HG03159 (cell line): ENCODE results near the gene FAM186B.
A peak's percentile ranks its signal among the peaks of the same experiment; 100 is the strongest.
"Not testable (repeated sequence)": the region's sequence is repeated elsewhere in the genome, so short reads cannot be mapped to it uniquely, and the experiment has no call there.

ENCODE experiments used
- ATAC-seq: cut with Tn5 transposase; IDR thresholded peaks from one replicate; pipeline ENCODE4 v1.9.1; 2021; ENCODE audit warnings: mild to moderate bottlenecking, moderate library complexity; ENCODE audit not compliant: unreplicated experiment

Gene FAM186B

DNA sequence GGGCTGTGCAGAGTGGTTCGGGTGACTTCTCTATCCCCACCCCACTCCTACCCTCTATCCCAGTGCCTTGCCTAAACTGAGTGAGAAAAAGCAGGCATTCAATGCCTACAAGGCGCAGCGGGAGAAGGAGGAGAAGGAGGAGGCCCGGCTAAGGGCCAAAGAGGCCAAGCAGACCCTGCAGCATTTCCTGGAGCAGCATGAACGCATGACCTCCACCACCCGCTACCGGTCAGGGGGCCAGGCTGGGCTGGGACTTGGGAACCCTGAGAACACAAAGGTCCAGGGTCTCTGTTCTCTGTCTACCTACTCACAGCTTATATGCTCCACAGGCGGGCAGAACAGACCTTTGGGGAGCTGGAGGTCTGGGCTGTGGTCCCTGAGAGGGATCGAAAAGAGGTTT, 29.6 kb upstream of the FAM186B start:
- ATAC-seq = no peak

DNA sequence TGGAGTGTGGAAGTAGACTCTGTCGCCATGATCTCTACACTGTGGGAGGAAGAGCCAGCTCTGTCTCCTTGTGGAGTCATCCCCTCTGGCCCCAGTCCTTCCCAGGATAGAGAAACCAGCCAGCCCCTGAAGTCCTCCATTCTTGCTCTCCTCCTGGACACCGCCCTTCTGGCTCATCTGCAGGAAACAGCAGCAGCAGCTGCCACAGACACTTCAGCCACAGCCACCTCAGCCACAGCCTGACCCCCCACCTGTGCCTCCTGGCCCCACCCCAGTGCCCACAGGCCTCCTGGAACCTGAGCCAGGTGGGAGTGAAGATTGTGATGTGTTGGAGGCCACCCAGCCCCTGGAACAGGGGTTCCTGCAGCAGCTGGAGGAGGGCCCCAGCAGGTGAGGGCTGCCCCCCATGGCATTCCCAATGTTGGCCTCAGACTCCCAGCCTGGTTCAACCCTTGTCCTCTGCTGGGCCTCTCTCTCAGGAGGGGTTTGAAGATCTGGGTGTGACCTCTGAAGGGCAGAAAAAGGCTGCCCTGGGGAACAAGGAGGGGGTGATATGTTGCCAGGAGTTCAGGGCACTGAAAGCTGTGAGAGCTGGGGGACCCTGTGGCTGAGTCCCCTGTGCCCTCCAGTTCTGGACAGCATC, 28.4 kb upstream of the FAM186B start:
- ATAC-seq = no peak

DNA sequence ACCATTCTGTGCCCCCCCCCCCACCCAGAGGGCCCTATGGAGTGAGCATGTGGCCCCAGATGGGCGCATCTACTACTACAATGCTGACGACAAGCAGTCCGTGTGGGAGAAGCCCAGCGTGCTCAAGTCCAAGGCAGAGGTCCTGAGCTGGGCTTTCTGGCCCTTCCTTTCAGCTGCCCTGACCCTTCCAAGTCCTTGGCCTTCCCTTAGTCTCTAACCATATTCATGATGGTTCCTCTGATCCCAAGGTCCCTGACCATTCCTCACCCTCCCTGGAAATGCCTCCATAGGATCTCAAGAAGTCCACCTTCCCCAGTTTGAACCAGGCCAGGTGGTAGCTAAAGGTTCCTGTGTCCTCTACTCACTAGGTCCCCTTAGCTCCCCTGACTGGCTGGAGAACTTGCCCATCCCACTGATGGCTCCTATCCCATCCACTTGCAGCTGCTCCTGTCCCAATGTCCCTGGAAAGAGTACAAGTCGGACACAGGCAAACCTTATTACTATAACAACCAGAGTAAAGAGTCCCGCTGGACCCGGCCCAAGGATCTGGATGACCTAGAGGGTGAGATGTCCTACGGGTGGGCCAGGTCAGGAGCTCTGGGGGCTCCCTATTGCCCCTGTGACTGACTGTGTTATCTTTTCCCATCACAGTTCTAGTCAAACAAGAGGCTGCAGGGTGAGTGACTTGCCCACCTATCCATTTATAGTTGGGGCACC, 27.7 kb upstream of the FAM186B start:
- no peak for ATAC-seq

DNA sequence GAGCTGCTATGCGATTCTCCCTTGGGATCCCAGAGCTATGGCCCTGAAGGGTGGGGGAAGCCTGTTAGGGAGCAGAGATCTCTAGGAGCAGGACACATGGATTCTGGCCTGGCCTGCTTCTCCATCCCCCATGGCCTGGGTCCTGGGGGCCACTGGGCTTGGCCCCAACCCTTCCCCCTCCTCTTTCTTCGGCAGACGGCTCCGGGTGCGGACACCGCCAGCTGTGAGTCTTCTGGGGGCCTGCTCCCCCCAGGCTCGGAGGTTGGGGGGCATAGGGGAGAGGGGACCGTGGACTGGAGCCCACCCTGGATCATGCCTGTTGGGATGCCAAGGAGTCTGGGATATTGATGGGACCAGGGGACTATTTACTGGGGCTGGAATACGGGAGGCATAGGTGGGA, 27.0 kb upstream of the FAM186B start:
- no peak for ATAC-seq

DNA sequence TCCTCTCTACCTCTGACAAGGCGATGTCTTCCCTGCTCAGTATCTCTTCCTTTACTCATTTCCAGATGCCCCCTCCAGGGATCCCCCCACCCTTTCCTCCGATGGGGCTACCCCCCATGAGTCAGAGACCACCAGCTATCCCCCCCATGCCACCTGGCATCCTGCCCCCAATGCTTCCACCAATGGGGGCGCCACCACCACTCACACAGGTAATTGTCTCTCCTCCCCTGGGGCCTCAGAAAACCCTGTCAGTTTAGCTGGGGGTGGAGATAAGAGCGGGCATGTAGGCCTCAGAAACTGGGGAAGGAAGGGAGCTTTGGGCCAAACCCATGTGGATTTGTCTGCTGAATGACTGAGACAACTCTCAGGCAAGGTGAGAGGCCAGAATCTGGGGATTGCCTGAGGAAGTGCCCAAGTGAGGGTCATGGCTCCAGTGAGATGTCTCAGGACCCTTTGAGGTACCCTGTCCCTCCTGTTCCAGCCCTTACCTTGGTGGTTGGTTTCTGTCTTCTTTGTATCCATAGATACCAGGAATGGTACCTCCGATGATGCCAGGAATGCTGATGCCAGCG, 26.0 kb upstream of the FAM186B start:
- no peak for ATAC-seq

DNA sequence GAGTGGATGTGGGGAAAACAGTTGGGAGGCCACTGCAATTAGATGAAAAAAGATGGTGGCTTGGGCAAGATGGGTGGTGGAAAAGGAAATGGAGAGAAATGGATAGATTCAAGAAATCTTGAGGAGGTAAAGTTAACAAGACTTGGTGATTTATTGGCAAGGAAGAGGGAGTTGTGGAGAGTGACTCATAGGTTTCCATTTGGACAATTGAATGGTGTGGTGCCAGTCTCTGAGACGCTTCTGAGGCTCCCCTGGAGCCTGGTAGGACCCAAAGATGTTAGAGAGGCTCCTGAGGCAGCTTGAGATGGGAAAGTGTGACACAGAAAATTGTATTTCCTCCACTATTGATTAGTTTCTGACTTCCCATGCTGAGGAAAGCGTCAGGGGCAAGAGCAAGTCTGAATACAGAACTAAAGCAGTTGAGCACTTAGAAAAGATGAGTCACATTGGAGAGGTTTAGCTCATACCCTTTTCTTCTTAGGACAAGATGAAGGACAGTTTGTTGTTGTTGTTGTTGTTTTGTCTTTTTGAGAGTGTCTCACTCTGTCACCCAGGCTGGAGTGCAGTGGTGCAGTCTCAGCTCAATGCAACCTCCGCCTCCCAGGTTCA, 22.4 kb upstream of the FAM186B start:
- no peak for ATAC-seq

DNA sequence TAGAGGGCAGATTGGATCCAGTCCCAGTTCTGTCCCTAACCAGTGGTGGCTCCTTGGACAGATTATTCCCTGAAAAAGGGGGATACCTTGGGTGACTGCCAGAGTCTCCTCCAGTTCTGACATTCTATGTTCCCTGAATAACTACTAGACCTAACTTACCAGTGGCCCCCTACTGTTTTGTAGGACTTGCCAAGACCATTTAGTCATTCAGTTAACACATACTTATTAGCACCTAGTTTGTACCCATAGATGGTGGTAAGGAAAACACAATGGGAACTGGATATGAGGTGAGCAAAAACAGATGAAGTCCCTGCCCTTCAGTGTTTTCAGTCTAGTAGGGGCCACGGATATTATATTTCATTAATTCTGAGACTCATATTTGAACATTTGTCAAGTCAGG, 21.4 kb upstream of the FAM186B start:
- no peak for ATAC-seq

DNA sequence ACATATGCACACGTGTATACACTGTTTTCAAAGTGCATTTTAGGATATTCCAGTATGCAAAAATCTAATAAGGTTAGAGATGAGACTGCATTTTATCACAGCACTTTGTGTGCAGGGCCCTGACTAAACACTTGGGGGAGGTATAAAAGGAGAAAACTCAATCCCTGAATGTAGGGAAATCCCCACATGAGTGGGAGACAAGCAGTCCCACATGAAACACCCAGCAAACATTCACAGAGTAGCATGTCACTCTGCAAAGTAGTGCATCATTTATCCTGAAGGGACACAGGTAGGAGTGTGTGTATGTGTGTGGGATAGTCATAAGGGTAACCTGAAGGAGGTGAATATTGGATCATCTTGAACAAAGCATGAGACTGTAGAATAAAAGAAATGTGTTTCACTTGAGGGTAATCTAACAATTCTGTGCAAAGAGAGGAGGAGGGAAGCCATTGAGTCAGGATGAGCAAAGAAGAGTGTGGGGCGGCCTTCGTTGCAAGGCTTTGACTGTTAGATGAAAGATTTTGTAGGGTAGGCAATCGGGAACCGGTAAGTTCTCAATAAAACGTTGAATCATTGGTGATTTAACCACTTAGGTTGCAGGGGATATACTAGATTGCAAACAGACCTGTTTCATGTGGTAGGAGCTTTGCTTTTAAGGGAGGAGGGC, 20.9 kb upstream of the FAM186B start:
- no peak for ATAC-seq

DNA sequence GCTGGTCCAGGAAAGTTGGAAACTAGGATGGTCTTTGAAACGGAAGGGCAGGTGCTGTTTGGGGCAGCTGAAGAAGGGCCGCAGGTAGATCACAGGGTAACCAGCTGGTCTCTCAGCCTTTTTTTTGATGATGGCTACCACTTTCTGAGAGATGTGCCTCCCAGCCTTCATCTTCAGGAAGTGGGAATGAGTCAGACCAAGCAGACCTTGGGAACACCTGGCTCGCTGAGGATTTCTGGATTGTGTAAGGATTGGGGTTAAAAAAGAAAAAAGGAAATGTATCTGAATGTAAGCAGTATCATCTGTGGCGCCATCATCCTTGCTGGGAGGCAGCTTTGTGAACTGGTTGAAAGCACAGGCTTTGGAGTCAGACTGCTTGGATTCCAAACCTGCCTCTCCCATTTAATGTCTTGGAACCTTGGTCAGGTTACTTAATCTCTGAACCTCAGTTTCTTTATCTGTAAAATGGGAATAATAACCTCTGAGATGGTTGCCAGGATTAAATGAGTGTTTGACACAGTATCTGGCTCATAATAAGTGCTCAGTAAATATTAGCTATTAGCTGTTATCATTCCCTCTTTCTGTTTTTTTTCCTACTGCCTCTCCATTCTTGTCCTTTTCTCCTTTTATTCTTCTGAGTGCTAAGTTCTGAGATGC, 19.6 kb upstream of the FAM186B start:
- ATAC-seq = no peak

DNA sequence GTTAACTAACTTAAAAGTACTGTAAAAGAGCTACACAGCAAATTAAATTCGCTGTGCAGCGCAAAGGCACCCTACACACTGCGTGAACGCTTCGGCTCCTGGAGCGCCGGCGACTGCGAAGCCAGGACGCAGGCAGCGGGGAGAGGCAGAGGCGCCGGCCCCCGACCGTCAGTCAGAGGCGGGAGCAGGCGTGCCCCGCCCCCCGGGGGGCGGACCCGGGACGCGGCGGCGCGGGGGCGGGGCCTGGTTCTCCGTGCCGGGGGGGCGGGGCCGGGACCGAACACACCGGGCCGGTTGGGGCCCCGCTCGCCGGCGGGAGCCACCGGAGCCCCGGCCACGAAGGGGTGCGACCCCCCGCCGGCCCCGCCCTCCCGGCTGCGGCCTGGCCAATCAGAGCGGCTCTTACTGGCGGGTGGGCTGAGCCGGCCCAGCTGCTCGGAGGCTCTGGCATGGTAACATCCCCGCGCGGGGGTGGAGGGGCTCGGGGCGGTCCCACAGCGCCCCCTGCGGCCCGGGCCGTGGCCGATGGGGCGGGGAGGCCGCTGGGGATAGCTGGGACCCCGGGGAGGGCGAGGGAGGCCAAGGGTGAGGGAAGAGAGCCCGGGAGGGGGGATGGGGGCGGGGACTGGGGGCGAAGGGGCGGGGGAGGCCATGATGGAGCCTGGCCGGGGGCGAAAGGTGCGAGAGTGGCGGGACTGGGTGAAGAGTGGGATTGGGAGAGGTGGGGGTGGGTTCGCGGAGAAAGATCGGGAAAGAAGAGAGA, 17.9 kb upstream of the FAM186B start, which contains the start of gene PRPF40B:
TSS of gene PRPF40B (plus strand) at position 420 of the 763 bp plus-strand sequence. CDS start at position 450, 30 bp downstream.
- peak; percentile 78 for ATAC-seq

DNA sequence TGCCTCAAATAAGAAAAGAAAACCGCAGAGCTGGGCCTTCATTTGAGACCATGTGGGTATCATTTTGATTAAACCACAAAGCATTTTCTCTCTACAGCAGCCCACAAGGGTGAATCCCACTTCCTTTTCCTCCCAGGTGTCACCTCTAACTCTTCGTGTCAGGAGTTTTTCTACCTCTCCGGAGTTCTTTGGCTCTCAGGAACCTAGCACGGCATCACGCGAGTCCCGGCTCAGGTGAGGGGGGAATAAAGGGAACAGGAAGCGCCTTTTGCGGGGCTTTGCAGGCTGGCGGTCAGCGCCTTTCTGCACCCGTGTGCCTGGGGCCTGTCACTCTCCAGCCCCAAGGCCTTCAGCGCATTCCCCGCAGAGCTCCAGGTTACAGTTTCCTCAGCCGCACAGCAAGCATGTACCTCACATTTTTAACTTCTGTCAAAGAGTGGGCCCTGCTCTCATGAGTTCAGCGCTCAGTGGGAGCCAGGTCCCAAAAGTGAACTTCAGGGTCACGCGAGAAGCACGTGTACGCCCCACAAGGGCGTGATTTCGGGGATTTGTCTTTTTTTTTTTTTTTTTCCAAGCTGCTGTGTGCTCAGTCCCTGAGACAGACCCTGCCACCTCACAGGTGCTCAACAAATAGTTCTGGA, 17.2 kb upstream of the FAM186B start:
- peak; percentile 30 for ATAC-seq

DNA sequence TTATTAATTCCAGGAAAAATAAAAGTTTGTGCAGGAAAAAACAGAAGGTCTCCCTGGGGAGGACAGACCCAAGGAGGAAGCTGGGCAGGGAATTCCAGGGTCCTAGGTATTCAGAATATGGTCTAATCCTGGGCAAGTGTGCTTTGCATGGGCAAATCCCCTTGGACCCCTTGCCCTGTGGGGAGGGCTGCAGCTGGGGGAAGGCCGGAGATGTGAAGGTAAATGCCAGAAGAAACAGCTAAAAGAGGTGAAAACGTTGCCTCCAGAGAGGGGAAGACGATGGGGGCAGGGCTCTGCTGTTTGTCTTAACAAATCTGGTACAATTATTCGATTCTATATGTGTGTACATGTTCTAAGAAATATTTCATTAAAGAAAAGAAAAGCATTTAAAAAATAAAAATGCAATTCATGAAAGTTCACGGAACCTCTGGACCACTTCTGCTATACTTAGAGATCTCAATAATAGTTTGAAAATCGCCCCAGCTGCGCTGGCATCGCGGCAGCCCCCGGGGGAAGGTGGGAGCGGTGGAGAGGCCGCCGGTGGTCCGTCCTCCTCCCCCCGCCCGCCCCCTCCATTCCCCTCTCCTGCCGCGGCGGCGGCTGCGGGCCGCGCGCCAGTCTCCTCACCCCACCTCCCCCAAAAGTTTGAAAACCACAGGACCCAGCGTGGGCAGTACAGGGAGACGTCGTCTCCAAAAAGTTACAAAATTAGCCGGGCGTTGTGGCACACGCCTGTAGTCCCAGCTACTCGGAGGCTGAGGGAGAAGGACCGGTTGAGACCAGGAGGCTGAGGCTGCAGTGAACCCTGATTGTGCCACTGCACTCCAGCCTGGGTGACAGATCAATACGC, 16.4 kb upstream of the FAM186B start:
- ATAC-seq = no peak

DNA sequence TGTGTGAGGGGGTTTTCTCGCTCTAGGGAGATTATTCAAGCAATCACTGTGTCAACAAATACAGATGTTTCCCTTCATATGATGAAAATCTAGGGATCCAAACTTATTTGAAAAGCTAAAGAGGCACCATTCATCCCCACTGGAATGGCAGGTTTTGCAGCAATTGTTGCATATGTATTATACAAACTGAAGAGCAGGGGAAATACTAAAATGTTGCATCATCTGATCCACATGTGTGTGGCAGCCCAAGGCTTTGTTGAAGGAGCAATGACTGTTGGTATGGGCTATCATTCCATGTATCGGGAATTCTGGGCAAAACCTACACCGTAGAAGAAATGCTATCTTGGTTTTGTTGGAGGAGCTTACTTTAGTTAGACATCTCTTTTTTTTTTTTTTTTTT, 13.8 kb upstream of the FAM186B start:
- no peak for ATAC-seq

DNA sequence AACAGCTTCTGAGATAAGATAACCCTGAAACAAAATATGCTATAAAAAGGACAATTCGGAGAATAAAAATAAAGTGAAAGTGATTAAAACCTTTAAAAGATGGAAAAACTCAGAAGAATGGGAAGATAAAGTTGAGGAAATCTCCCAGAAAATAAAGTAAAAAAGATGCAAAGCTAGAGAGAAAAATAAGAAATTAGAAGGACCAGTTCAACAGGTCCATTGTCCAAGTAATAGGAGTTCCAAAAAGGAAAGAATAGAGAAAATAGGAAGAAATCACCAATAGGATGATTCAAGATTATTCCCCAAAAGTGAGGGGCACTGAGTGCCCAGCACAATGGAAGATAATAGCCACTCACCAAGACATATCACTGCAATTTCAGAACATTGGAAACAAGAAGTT, 13.1 kb upstream of the FAM186B start:
- ATAC-seq = no peak

DNA sequence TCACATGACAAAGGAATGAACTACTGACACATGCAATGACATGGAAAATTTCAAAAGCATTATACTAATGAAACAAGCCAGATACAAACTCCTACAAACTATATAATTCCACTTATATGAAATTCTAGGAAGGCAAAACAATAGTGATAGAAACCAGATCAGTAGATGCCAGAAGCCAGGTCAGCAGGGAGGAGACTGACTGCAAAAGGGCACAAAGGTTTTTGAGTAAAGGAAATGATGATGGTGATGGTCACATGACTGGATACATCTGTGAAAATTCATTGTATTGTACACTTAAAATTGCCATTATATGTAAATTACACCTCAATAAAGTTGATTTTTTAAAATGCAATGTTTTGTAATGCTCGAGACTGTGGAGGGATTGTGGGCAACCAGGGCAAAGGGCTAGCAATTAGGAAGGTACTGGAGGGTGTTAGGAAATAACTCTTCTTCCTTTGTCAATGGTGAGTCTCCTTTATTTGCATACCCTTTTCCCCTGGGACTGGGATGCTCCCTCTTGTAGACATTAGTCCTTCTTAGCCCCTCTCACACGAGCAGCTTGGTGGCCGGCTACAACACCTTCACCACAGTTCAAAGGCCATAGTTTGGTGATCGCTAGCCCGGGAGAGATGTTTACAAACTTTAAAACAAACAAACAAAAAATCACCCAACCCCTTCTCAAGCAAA, 11.2 kb upstream of the FAM186B start:
- ATAC-seq = no peak

DNA sequence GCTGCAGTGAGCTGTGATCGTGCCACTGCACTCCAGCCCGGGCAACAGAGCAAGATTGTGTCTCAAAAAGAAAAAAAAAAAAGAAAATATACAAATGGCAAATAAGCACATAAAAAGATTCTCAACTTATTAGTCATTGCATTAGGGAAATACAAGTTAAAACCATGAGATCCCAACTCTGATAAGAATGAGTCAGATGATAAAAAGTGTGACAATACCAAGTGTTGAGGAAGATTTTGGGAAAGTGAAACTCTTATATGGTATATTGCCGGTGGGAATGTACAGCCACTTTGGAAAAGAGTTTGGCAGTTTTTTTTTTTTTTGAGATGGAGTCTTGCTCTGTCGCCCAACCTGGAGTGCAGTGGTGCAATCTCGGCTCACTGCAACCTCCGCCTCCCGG, 10.3 kb upstream of the FAM186B start:
- ATAC-seq = no peak

DNA sequence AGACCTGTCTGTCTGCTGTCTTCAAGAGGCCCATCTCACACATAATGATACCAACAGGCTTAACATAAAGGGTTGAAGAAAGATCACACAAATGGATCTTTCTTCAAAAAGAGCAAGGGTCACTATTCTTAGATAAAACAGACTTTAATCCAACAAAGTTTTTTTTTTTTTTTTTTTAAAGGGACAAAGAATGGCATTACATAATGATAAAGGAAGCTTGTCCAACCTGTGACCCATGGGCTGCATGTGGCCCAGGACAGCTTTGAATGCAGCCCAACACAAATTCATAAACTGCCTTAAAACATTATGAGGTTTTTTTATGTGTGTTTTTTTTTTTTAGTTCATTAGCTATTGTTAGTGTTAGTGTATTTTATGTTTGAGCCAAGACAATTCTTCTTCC, 6.8 kb upstream of the FAM186B start:
- no peak for ATAC-seq

DNA sequence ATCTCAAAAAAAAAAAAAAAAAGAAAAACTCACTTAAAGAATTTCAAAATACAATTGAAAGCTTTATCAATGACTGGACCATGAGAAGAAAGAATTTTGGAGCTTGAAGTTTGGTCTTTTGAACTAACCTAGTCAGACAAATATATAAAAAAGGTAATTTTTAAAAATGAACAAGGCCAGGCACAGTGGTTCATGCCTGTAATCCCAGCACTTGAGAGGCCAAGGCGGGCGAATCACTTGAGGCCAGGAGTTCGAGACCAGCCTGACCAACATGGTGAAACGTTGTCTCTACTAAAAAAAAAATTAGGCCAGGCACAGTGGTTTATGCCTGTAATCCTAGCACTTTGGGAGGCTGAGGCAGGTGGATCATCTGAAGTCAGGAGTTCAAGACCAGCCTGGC, 5.3 kb upstream of the FAM186B start:
- ATAC-seq = not testable (repeated sequence)
